ENCODE data around the gene ADORA1.

The ADORA1 gene

GRCh38 chr1:203150511-203151297 is 23.2 kb downstream of the ADORA1 start:
- H3K79me2 ChIP-seq (ENCODE audit: insufficient read depth, low read length): no peaks in the 10 kb centered on the region
- TF ChIP-seq CTCF (IDR thresholded peaks at IDR 0.05; ENCODE audit: insufficient read depth, low read length, poor library complexity, severe bottlenecking) (no peak), EZH2phosphoT487 (conservative IDR thresholded peaks at IDR 0.05; ENCODE audit: low read length) (no peak)
- H3K4me2 ChIP-seq (ENCODE audit: low read depth, low read length, poor library complexity, severe bottlenecking): no peak overlapping the region
- H3K9me2 ChIP-seq (replicated peaks; ENCODE audit: insufficient read depth, low read length): no peaks in the 10 kb centered on the region
- no peak overlapping the region for H2AFZ ChIP-seq (ENCODE audit: low read depth, low read length, severe bottlenecking)
- no peak overlapping the region for H3K4me3 ChIP-seq (ENCODE audit: insufficient read depth, low read length, poor library complexity, severe bottlenecking)
- no peak overlapping the region for H3K9ac ChIP-seq (ENCODE audit: low read length)
- H4K20me1 ChIP-seq (ENCODE audit: low read depth, low read length): no peaks in the 10 kb centered on the region
- H3K9me3 ChIP-seq (ENCODE audit: insufficient read depth, low read length): no peaks in the 10 kb centered on the region
- no peaks in the 10 kb centered on the region for H3K36me3 ChIP-seq (ENCODE audit: low read length)
- no peak overlapping the region for H3K27ac ChIP-seq (ENCODE audit: low read depth, low read length)
- H3K27me3 ChIP-seq (ENCODE audit: low read length): no peaks in the 10 kb centered on the region
- H3F3A ChIP-seq (ENCODE audit: insufficient read depth): no peaks in the 10 kb centered on the region

DNA sequence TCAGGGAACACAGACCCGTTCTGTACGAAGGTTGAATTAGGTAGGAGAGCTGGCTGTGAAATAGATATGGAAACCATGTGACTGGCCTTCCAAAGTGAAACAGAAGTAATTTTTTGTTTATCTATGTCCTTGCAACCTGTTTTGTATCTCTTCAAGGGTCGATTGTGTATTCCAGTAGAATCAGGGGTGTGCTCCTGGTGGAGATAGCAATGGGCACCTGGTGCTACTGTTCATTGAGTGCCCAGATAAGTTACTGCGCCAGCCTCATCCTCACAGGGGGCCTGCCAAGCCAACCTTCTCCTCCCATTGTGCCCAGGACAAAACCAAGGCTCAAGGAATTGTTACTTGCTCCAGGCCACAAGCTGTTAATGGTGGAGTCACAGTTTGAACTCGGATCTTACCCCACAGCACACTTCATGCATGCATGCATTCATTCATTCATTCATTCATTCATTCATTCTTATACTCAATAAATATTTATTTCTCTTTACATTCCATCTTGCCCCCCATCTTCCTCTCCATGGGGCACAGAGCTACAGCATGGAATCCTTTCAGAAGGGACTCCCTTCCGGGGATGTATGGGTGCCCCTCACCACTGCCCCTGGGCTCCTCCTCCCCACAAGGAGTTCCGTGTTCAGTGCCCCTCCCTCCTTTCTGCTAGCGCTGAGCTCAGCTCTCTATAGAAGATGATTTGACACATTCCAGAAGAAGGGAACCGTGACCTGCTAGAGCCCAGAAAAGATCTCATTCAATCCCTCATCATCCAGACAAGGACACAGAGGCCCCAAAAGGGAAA is 24.0 kb downstream of the ADORA1 start:
- no peak overlapping the region for H3K4me3 ChIP-seq (ENCODE audit: insufficient read depth, low read length, poor library complexity, severe bottlenecking)
- H3K4me2 ChIP-seq (ENCODE audit: low read depth, low read length, poor library complexity, severe bottlenecking): no peak overlapping the region
- H3K36me3 ChIP-seq (ENCODE audit: low read length): no peaks in the 10 kb centered on the region
- no peaks in the 10 kb centered on the region for H4K20me1 ChIP-seq (ENCODE audit: low read depth, low read length)
- H3K27me3 ChIP-seq (ENCODE audit: low read length): no peaks in the 10 kb centered on the region
- H3K79me2 ChIP-seq (ENCODE audit: insufficient read depth, low read length): no peaks in the 10 kb centered on the region
- no peak overlapping the region for H3K27ac ChIP-seq (ENCODE audit: low read depth, low read length)
- TF ChIP-seq CTCF (IDR thresholded peaks at IDR 0.05; ENCODE audit: insufficient read depth, low read length, poor library complexity, severe bottlenecking) (no peak), EZH2phosphoT487 (conservative IDR thresholded peaks at IDR 0.05; ENCODE audit: low read length) (no peak)
- H3K9ac ChIP-seq (ENCODE audit: low read length): no peak overlapping the region
- no peak overlapping the region for H2AFZ ChIP-seq (ENCODE audit: low read depth, low read length, severe bottlenecking)
- H3K9me2 ChIP-seq (replicated peaks; ENCODE audit: insufficient read depth, low read length): no peaks in the 10 kb centered on the region
- H3F3A ChIP-seq (ENCODE audit: insufficient read depth): no peaks in the 10 kb centered on the region
- H3K9me3 ChIP-seq (ENCODE audit: insufficient read depth, low read length): no peaks in the 10 kb centered on the region

- H3K27ac ChIP-seq (ENCODE audit: low read depth, low read length): no peak overlapping the region
- H3K9me3 ChIP-seq (ENCODE audit: insufficient read depth, low read length): no peaks in the 10 kb centered on the region
- no peak overlapping the region for H3K4me3 ChIP-seq (ENCODE audit: insufficient read depth, low read length, poor library complexity, severe bottlenecking)
- no peaks in the 10 kb centered on the region for H3K36me3 ChIP-seq (ENCODE audit: low read length)
- H3K9me2 ChIP-seq (replicated peaks; ENCODE audit: insufficient read depth, low read length): no peaks in the 10 kb centered on the region
- H4K20me1 ChIP-seq (ENCODE audit: low read depth, low read length): no peaks in the 10 kb centered on the region
- no peaks in the 10 kb centered on the region for H3K79me2 ChIP-seq (ENCODE audit: insufficient read depth, low read length)
- no peak overlapping the region for H2AFZ ChIP-seq (ENCODE audit: low read depth, low read length, severe bottlenecking)
- H3K27me3 ChIP-seq (ENCODE audit: low read length): no peaks in the 10 kb centered on the region
- H3K4me2 ChIP-seq (ENCODE audit: low read depth, low read length, poor library complexity, severe bottlenecking): no peak overlapping the region
- no peaks in the 10 kb centered on the region for H3F3A ChIP-seq (ENCODE audit: insufficient read depth)
- no peak overlapping the region for H3K9ac ChIP-seq (ENCODE audit: low read length)
- TF ChIP-seq EZH2phosphoT487 (conservative IDR thresholded peaks at IDR 0.05; ENCODE audit: low read length): no peak
- TF ChIP-seq CTCF (IDR thresholded peaks at IDR 0.05; ENCODE audit: insufficient read depth, low read length, poor library complexity, severe bottlenecking): no peak
Measured at GRCh38 chr1:203152158-203153034, 24.9 kb downstream of the ADORA1 start.

All from SU-DHL-6 (cell line).